Left lung (tissue), 10 donors: ENCODE measurements around the gene DSCAM. TPM values are rescaled to one million over a fixed set of nuclear protein-coding genes. Genes with fewer than 3 reads are reported as not detected.

Experiments used
- ATAC-seq: fragments of 200-7000 bp; cut with Tn5 transposase; one replicate; pipeline ENCODE4 v1.9.1; 2020; ENCODE audit warnings: moderate library complexity
- DNase-seq, 4 donors: peaks; one replicate each; pipeline ENCODE4 v3.0.0-alpha.2; 2013 to 2020
- H3K27ac ChIP-seq, 2 donors: fragments of 200-600 bp; sonication (generic) in 1 of 2; one replicate each; pipeline versions ENCODE4 v1.5.0 to v1.8.0; 2020 to 2021
- H3K27me3 ChIP-seq, 2 donors: fragments of 200-600 bp; sonication (generic) in 1 of 2; one replicate each; pipeline versions ENCODE4 v1.5.0 to v1.8.0; 2020 to 2021
- H3K36me3 ChIP-seq, 2 donors: fragments of 200-600 bp; sonication (generic) in 1 of 2; one replicate each; pipeline versions ENCODE4 v1.5.0 to v1.8.0; 2020 to 2021
- H3K4me1 ChIP-seq, 2 donors: fragments of 200-600 bp; one replicate each; pipeline ENCODE4 v1.8.0; 2021
- H3K4me3 ChIP-seq, 2 donors: fragments of 200-600 bp; sonication (generic) in 1 of 2; one replicate each; pipeline versions ENCODE4 v1.5.0 to v1.8.0; 2020 to 2021; ENCODE audit warnings: mild to moderate bottlenecking in 1 of 2
- H3K9me3 ChIP-seq, 2 donors: fragments of 200-600 bp; sonication (generic) in 1 of 2; one replicate each; pipeline versions ENCODE4 v1.5.0 to v1.8.0; 2020 to 2021
- intact Hi-C, 2 donors: fragments of 100-400 bp; cut with DNase I; formaldehyde crosslinking; loops; one replicate each; pipeline versions ENCODE4 v1.11.2 to v1.14.2; 2022
- polyA plus RNA-seq, 6 donors: library from polyadenylated mRNA; unstranded; fragments of 120-200 nt; gene quantifications; one replicate each; pipeline ENCODE4 v1.2.1, GENCODE V29; 2013; ENCODE audit not compliant: insufficient read length in 6 of 6
- total RNA-seq, 2 donors: library from RNA; stranded (reverse); fragmentation: NEBNext Ultra II Directional; extraction: Animal tissue kit (Norgen Biotek cat#: 25700); gene quantifications; one replicate each; pipeline ENCODE4 v1.2.1, GENCODE V29; 2021
- TF ChIP-seq, protein P1 (sequence below), 2 donors: fragments of 200-600 bp; sonication (generic) in 1 of 2; IDR thresholded peaks; one replicate each; pipeline versions ENCODE4 v1.5.0 to v1.8.0; 2021; ENCODE audit warnings: antibody characterized with exemption in 2 of 2
- donor health status: DM: no; HTN: yes; CAD: no.
- donor health status: DM: no; HTN: no; CAD: no.

DSCAM gene
- total and polyA plus RNA-seq, 8 donors: 0.03 to 0.24 (median 0.07) TPM; not detected in 1

DNA sequence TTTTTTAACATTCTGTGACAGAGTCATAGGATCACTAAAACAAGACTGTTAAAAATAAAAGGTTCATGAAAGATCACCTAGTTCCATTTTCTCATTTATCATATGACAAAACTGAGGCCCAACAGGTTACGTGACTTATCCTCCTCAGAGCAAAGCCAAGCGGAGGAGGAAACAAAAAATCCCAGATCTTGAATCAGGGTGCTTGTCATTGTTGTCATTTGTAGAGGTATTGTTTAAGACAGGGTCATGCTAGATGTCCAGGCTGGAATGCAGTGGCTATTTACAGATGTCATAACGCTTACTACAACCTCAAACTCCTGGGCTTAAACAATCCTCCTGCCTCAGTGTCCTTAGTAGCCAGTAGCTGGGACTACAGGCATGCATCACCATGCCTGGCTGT is 293.2 kb downstream of the DSCAM start:
- no peaks in the 10 kb centered on the region for H3K4me1 ChIP-seq
- ATAC-seq (no peak), DNase-seq (no peak)
- no peak overlapping the region for H3K27ac ChIP-seq
- TF ChIP-seq, protein P1, sequence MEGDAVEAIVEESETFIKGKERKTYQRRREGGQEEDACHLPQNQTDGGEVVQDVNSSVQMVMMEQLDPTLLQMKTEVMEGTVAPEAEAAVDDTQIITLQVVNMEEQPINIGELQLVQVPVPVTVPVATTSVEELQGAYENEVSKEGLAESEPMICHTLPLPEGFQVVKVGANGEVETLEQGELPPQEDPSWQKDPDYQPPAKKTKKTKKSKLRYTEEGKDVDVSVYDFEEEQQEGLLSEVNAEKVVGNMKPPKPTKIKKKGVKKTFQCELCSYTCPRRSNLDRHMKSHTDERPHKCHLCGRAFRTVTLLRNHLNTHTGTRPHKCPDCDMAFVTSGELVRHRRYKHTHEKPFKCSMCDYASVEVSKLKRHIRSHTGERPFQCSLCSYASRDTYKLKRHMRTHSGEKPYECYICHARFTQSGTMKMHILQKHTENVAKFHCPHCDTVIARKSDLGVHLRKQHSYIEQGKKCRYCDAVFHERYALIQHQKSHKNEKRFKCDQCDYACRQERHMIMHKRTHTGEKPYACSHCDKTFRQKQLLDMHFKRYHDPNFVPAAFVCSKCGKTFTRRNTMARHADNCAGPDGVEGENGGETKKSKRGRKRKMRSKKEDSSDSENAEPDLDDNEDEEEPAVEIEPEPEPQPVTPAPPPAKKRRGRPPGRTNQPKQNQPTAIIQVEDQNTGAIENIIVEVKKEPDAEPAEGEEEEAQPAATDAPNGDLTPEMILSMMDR (IDR thresholded peaks at IDR 0.05): no peak
- H3K4me3 ChIP-seq: no peak overlapping the region
- H3K9me3 ChIP-seq: no peaks in the 10 kb centered on the region
- no peaks in the 10 kb centered on the region for H3K36me3 ChIP-seq
- intact Hi-C loops: no loop called here
- H3K27me3 ChIP-seq: no peaks in the 10 kb centered on the region

DNA sequence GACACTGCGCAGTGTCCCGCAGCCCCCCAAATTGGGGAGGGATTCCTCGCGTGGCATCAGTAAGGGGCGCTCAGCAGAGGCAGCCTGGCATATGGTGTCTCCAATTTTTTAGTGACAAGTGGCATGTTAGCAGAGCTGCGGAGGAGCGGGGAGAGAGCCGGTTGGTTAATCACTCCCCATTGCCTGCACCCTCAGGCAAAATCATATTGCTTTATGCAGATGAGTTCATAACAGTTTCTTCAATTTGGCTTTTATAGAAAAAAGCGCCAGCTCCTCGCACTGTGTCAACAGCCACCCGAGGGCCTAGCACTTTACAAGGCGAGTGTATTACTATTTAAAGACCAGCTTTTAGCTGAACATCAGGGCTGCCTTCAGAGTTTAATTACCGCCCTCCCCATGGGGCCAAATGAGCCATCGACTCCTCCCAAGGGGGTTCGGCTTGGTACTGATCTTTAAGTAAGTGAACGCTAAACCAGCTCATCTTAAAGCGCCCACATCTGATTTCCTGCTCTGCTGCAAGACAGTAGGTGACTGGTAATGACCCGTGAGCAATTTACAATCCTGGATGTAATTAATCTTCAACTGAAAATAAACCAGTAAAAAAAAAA is 298.9 kb downstream of the DSCAM start:
- H3K9me3 ChIP-seq: peaks cover 0 to 15% of the 10 kb centered on the region in 2 donors
- H3K27me3 ChIP-seq: no peaks in the 10 kb centered on the region
- DNase-seq (no peak), ATAC-seq (no peak)
- no peaks in the 10 kb centered on the region for H3K4me1 ChIP-seq
- no peaks in the 10 kb centered on the region for H3K36me3 ChIP-seq
- intact Hi-C loops: no loop called here
- TF ChIP-seq, protein P1 (IDR thresholded peaks at IDR 0.05): no peak
- no peak overlapping the region for H3K27ac ChIP-seq
- no peak overlapping the region for H3K4me3 ChIP-seq

DNA sequence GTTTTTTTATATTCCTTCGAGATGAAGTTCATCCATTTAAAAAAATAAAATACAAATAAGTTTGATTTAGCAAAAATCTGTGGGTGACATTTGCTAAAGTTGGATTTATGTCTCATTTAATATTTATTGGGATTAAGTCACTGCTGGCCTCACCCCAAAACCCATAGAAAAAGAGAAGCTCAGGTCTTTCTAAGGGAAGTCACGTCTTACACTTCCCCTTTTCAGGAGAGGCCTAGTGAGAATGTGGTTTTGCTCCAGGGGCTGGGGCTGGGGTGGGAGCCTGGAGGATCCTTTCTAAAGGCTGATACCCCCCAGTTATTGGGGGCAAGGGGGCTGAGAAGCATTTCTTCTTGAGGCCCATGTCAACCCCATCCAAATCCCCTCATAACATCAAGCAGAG is 300.3 kb downstream of the DSCAM start:
- Histone ChIP-seq H3K27me3 (no peaks in the 10 kb centered on the region), H3K4me3 (no peak overlapping the region), H3K36me3 (no peaks in the 10 kb centered on the region), H3K4me1 (no peaks in the 10 kb centered on the region), H3K9me3 (peaks cover 0 to 19% of the 10 kb centered on the region in 2 donors), H3K27ac (no peak overlapping the region)
- DNase-seq: no peak
- ATAC-seq: no peak
- TF ChIP-seq, protein P1 (IDR thresholded peaks at IDR 0.05): no peak
- intact Hi-C loops: no loop called here

DNA sequence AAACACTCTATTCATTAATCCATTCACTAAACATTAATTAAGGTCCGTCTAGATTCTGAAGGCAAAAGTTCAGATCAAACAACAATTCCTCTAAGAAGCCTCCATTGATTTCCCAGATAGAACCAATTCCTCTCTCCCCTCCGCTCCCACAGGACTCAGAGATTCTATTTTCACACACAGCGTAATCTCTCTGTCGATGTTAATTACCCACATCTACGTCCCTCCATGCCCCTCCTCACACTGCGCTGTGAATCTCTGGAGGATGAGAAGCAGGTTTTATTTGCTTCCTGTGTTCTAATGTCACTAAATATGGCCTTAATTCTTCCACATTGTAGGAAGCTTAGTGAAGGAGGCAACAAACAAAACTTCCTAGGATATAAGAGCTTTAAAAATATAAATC is 306.7 kb downstream of the DSCAM start:
- Histone ChIP-seq H3K36me3 (no peaks in the 10 kb centered on the region), H3K9me3 (peaks cover 0 to 19% of the 10 kb centered on the region in 2 donors), H3K4me1 (no peaks in the 10 kb centered on the region), H3K27ac (no peak overlapping the region), H3K4me3 (no peak overlapping the region), H3K27me3 (no peaks in the 10 kb centered on the region)
- TF ChIP-seq, protein P1 (IDR thresholded peaks at IDR 0.05): no peak
- ATAC-seq (no peak), DNase-seq (no peak)
- intact Hi-C loops: no loop called here

DNA sequence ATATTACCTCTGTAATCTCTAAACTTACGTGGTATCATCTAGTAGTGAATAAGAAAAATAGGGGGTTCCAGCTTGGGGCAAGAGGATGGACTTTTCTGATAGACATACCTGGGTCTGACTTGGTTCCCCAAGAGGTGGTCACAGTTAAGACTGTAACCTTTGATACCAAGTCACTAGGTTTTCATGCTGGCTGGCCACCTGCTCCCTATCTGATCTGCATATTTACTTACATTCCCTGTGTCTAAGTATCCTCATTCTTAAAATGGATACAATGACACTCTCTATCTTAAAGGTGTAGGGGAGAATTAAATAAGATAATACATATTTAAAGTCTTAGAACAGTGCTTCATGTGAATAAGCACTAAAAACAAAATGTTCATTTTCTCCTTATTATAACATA is 312.1 kb downstream of the DSCAM start:
- Histone ChIP-seq H3K27me3 (no peaks in the 10 kb centered on the region), H3K36me3 (no peaks in the 10 kb centered on the region), H3K4me3 (no peak overlapping the region), H3K4me1 (no peaks in the 10 kb centered on the region), H3K27ac (no peak overlapping the region), H3K9me3 (no peaks in the 10 kb centered on the region)
- TF ChIP-seq, protein P1 (IDR thresholded peaks at IDR 0.05): no peak
- ATAC-seq: no peak
- no peak for DNase-seq
- intact Hi-C loops: no loop called here
